OCI-M2 (cell line): ENCODE results near the gene MRGPRF.

Experiments used
- DNase-seq: peaks from one replicate; lab custom pipeline; 2025; ENCODE audit not compliant: unreplicated experiment; lab: John Stamatoyannopoulos, UW

MRGPRF gene

DNA sequence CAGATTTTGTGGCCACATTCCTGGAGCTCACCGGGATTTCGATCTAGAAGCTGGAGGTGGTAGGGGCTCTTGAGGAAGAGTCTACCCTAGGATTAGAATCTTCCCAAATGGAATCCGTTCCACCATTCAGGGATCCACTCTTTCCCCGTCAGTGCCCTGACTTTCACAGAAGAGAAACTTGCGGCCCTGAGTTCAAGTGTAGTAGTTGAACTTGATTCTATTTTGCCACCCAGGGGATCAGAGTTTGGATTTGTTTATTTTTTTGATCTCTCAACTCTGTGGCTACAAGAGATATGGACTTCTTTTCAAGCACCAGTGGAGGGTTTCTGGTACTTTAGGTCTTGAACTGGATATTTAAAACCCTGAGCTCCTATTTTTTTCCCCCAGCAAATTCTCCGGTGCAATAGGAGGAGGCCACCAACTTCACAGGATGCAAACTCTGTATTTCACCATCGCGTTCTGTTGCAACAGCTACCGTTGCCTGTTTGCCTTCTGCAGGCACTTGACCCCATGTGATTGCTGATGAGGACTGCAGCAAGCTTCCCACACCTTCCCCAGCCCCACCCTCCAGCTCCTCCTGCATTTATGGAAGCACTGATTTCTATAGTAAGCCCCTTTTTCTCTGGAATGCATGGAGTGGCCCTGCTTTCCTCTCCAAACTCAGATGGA lies 14.8 kb upstream of the MRGPRF start:
- DNase-seq = no peak

DNA sequence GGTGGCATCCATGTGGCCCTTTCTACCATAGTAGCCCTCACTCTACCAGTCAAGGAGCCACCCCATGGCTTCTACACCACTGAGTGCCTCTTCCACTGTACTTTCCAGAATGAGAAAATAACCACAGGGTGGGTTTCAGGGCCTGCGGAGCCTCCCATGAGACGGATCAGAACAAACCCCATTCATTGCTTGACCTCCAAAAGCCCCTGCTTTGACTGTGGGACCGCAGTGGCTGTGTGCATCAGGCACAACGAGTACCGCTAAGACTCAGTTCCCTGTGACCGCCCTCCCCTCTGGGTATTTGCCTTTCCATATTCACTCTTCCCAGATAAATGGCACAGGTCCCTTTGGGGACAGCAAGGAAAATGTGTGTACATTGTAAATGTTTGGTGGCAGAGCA lies 11.5 kb upstream of the MRGPRF start:
- no peak for DNase-seq

DNA sequence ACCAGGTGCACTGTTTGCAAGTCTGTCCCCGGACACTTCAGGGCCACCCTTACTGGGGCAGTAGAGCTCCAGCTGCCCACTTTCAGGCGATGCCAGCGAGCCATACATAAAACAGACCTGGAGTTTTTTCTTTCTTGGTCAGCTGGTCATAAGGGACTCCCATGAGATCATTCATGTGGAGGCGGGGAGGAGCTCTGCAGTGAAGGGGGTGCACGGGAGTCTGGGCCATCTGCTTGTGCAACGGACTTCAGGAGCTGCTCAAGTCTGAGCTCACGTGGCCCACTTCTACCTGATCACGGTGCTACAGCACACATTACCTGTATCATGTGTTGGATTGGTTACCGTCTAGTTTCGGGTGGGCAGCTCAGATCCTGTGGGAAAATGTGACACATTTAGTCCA lies 9.2 kb upstream of the MRGPRF start:
- DNase-seq = no peak

DNA sequence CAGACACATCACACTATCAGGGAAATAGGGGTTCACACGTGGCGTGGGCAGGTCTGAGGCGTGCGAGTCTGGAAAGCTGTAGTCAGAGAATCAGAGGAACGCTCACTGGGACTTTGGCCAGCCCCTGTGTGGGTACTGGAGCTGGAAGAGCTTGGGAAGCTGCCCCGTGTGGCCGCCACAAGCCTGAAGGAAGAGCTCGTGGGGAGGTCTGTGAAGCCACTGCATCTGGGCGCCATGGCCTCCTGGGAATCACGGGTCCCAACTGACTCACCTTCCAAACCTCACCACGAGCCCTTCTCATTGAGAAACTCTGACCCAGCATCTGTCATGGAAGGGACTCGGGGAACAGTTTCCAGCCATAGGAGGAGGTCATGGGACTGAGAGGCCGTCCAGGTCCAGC lies 5.9 kb upstream of the MRGPRF start:
- no peak for DNase-seq

DNA sequence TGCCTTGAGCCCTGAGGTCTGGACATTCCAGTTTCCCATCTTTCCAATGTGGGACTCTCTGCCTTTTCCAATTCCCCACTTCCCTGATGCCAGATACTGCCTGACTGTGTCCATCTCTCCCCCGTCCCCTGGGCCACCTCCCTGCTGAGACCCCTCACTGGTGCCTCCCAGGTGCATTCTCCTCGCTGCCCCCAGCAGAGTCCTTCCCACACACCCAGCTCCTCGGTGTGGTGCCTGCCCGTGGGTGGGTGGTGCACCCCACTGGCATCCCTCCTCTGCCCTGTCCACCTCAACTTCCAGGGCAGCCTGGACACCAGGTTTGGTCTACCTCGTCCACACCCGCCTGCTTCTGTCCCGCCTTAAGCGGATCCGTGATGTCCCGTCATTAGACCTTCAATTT lies 4.9 kb upstream of the MRGPRF start:
- no peak for DNase-seq

DNA sequence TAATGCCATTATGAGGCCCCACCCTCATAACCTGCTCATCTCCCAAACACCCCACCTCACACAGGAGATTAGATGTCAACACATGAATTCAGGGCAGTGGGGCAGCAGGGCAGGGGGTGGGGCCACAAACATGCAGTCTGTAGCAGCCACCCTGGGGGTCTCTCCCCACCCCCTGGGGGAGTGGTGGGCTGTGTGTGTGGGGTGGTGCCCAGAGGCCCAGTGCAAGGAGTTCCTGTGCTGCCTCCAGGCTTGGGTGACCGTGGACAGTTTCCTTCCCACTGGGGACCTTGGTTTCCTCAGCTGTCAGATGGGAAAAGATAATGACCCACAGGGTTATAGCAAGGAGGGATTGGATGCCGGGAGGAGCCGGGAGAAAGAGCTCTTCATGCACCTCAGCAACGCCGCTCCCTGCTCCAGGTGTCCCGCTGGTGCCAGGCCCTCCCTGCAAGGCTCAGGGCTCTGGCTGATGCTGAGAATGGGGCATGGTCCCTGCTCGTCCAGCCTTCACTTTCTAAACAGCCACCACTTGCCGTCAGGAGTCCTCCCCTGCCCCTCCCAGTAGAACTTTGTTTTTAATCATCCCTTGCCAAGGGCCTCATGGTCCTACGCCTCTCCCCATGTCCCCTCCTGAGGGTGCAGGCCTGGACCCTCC lies 2.0 kb upstream of the MRGPRF start:
- DNase-seq = no peak

DNA sequence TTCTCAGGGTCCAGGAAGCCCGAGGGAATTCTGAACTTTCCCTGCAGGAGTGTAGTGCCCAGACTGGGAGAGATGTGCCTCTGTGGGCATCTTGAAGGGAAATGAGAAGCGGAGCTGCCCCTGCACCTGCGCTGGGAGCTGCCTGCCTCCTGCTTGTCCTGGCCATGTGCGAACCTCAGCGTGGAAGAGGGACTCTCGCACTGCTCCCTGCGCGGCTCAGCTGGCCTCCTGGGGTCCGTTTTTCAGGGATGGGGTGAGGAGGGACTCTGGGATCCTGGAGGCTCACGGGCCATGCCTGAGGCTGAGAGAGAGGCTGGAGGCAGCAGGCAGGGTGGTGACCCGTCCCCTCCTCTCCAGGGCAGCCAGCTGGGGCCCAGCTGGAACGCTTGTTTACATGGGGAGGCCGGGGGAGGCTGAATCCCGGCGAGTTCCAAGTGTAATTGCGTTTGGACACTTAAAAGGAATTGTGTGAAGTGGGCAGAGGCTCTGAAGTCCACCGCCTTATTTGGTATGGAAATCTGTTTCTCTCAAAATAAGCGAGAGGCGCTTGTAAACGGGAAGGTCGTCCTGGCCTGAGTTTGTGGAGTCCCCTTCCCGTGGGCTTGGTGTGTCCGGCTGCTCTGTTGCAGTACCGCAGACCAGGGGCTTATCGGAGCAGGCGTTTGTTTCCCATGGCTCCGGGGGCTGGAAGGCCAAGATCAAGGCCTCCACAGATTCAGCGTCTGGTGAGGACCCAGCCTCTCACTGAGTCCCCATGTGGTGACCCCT lies 1.2 kb upstream of the MRGPRF start:
- no peak for DNase-seq

DNA sequence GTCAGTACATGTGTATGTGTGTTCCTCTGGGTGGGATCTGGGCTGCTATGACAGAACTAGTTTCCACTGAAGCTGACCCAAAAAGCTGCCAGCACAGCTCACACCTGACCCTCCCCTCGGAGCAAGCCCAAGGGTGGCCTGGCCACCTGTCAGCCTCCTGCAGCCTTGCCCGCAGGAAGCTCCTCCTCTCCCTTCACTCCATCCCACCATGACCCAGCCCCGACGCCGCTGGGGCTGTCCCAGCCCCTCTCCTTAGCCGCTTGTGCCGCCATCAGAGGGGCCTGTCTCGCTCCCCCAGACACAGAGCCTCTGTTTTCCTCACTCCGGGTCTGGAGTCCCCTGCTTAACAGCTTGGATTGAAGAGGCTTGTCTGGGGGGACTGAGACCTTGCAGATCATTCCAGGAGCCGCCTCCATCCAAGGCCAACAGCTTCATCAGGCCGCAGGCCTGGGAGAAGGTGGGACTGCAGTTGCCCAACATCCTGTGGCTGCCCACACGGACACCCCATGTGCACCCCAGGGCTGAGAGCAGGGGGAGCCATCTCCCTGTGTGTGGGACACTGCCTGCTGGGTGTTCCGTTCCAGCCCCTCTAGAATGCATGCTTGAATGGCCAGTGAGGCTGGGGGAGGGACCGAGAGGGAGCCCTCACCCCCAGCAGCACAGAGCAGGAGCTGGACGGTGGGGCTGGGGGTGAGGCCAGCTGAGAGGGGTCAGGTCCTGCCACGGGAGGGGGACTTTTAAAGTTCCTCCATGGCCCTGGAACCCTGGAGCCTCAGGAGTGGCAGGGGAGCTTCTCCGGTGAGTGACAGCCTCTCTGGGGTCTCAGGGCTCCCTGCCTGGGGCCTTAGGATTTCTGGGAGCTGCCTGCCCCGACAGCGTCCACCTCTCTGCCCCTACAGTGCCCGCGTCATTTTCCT lies 696 bp downstream of the MRGPRF start:
- no peak for DNase-seq

DNA sequence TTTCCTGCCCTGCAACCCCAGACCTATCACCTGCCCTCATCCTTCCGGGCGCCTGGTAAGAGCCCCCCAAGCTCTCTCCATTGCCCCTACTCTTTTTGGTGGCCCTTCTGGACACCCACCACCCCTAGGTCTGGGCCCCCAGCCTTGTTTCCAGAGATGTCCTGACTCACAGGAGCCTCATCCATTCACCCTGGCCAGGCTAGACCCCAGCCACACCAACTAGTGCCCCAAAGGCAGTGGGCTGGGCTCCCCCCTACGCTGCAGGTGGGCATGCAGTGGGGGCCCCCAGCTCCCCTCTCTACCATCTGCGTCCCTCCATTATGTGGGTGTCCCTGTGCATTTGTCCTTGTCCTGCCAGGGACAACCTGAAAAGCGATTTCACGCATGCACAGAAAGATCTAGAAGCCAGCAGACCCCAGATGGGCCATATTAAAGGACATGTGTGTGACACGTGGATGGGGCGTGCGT lies 1.4 kb downstream of the MRGPRF start:
- DNase-seq = no peak

DNA sequence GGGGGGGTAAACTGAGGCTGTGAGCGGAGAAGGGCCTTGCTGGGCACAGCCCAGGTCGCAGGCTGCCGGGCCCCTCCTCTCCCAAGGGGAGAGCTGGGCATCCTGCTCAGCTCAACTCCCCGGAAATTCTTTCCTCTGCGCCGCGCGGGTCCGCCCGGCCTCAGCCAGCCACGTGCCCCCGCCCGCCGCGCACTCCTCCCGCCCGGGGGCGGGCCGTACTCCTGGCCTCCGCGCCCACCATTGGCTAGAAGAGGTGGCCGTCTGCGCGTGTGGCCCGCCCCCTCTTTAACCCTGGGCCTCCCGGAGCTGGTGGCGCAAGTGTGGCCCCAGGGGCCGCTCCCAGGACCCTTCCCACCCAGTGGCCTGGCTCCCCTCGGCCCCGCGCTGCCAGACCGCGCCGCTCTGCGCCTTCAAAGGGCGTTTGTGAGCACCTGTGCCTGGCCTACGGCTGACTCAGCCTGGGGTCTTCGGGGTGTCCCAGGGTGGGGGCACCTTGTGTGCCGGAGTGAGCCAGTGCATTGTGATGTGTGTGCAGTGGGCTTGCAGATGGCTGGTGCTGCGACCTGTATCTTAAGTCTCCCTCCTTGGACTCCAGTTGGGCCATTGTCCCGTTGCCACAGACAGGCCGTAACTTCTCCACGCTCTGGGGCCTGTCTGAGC lies 2.0 kb downstream of the MRGPRF start:
- no peak for DNase-seq

DNA sequence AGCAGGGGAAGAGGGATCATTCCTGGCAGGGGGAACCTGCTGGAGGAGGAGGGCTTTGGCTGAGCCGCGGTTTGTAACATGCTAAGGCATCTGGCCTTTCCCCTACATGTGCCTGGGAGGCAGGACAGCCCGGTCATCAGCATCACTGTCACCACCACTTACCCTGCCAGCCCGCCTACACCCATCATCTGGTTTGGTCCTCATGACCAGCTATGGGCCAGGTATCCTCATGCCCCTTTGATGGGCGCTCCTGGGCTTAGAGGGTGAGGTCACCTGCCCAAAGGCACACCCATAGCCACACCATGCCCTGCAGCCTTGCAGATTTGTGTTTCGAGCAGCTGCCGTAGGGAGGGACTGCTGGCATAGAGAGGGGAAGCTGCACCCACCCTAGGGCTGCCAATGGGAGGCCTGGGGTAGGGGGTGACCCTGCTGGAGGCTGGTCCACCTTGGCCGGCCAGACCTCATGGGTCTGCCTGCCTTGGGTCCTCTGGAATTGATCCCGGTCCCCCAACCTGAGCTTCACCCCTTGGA lies 2.6 kb downstream of the MRGPRF start:
- DNase-seq = no peak

DNA sequence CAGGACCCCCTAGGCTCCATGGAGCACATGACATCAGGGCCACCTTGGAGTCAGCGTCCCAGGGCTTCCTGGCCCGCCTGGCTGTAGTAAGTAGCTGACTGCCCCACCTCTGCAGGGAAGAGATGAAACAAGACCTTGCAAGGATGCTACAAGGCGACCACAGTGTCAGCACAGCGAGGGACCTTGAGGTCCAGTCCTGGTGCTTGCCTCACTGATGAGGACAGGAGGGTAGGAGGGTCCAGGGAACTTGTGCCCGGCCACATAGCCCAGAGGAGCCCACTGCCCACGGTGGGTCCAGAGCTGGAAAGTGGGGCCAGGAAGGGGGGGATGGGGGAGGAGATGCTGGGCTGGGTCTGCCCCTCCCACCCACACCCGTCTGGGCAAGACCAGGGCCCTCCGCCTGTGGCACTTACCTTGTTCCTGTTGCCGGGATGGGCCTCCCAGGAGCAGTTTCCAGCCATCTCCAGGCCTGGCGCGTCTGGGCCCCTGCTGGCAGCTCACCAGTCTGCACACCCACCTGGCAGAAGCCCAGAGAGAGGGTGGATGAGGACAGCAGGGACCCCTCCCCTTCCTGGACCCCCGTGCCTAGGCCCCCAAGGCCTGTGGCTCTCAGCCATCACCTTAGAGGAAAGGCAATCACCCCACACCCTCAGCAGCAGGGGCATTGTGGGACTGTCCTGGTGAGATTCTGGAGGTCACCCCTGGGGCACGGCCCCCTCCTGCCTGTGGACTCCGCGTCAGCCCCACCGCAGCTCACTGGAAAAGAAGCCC lies 3.4 kb downstream of the MRGPRF start:
- no peak for DNase-seq

DNA sequence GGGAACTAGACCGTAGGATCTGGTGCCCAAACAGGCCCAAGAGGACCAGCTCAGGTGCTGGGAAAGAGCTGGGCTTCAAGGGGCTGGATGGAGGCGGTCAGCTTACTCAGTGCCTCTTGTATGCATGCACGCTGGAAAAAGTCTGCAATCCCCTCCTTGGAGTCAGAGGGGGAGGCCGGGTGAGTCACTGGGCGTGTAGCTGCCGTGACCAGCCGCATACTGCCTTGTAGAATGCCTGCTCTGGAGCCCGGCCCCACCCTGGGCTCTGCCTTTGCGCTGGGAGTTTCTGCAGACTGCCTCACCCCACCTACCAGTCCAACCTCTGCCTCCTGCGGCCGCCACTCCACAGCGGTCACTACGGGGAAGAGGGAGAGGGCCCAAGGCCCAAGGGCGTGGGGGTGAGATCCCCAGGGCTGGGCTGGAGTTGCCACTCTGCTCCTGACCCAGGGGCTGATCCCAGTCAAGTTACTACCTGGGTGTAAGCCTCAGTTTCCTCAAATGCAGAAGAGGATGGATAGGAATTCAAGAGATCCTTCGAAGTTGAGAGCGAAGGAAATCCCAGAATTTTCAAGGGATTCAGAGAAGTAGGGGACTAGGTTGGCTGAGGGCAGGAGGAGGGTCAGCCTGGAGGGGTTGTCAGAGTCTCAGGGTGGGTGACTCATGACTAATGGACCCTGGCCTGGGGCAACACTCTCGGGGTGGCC lies 4.2 kb downstream of the MRGPRF start:
- DNase-seq = no peak

DNA sequence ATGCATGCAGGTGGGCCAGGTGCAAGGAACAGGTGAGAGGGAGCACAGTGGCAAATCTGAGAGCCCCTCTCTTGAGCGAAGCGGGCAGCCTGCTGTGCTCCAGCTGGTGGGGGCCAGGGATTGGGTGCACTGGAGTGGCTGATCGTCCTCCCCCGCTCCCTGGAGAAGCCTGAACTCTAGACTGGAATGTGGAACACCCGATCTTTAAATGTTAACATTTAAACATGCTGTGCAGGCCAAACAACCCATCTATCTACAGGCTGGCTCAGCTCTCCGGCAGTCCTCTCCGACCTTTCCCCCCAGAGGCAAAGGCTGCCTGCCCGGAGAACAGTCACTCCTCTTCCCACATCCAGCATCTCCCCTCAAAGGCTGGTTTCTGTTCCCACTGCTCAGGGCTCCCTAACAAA lies 5.1 kb downstream of the MRGPRF start:
- DNase-seq = no peak

DNA sequence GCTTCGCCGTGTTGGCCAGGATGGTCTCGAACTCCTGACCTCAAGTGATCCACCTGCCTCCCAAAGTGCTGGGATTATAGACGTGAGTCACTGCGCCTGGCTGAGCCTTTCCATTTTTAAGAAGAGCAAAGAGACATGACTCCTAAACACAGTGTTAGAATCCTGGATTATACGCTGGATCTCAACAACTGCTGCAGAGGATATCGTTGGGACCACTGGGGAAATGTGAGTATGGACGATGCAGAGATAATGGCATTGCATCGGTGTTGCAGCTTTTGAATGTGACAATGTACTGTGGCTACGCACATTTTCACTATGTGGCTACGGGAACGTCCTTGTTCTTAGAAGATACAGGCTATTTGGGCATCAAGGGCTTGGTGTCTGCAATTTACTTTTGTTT lies 6.2 kb downstream of the MRGPRF start:
- no peak for DNase-seq

DNA sequence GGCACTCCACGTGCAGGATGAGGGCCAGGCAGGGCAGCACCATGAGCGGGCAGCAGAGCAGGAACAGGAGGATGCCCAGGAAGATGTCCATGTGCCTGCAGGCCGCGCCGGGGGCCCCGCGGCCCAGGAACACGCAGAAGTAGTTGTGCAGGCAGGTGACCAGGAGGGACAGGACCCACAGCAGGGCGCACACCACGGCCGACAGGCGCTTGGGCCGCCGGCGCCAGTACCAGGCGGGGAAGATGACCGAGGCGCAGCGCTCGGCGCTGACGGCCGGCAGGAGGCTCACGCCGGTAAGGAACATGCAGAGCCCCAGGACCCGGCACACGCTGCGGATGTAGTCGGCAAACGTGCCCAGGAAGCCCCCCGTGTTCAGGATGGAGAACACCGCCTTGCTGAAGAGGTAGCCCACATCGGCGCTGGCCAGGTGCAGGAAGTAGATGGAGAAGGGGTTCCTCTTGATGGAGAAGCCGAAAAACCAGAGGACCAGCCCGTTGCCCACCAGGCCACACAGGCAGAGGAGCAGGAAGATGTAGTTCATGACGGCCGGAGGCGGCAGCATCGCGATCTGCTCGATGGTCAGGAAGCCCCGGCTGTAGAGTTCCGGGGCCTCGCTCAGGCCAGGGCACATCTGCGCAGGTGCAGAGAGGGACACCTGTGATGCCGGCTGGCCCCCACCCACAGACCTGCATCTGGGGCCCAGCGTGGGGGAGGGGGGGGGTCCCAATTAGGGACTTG lies 7.2 kb downstream of the MRGPRF start:
- no peak for DNase-seq

DNA sequence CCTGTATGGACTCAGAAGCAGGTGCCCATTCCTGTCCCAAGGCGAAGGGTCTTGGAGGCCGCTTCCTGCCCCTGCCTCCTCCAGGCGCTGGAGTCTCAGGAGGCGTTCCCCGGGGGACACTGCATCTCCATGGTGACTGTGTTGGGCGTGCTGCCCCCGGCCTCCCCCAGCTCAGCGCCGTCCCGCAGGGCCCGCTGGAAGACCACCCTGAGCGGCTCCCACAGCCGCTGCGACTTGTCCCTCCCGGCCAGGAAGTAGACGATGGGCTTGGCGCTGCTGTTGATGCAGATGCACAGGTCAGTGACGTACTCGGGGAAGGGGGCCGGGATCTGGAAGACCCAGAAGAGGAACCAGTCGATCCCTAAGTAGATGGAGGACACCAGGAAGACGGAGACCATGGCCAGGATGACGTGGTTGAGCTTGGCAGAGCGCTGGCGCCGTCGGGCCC lies 7.8 kb downstream of the MRGPRF start:
- no peak for DNase-seq
